Pancreas (tissue), 10 donors: ENCODE measurements around the gene MEGF6. TPM values are rescaled to one million over a fixed set of nuclear protein-coding genes. Genes with fewer than 3 reads are reported as not detected.
A peak's percentile ranks its signal among the peaks of the same experiment; 100 is the strongest.

Source experiments
- ATAC-seq, 4 donors: fragments of 200-7000 bp; cut with Tn5 transposase; one replicate each; pipeline versions ENCODE4 v1.8.0 to v1.9.1; 2020; ENCODE audit warnings: mild to moderate bottlenecking in 4 of 4, moderate library complexity in 4 of 4
- DNase-seq, 6 donors: peaks; one replicate each; pipeline ENCODE4 v3.0.0-alpha.2; 2020
- FAIRE-seq: peaks from 2 replicates; lab custom pipeline; 2012; peaks lifted over from hg19 to GRCh38; lab: Jason Lieb, UNC
- H3K27ac ChIP-seq, 4 donors: fragments of 200-600 bp; sonication (generic); 1 replicate in 3 of 4; 2 replicates in 1 of 4; pipeline versions ENCODE4 v1.5.0 to v1.8.0; 2020
- H3K27me3 ChIP-seq, 4 donors: fragments of 200-600 bp; one replicate each; pipeline ENCODE4 v1.8.0; 2021
- H3K36me3 ChIP-seq, 3 donors: fragments of 200-600 bp; sonication (generic) in 1 of 3; one replicate each; pipeline versions ENCODE4 v1.5.0 to v1.8.0; 2020 to 2021
- H3K4me1 ChIP-seq, 3 donors: fragments of 200-600 bp; one replicate each; pipeline ENCODE4 v1.8.0; 2021
- H3K4me3 ChIP-seq, 4 donors: fragments of 200-600 bp; sonication (generic) in 2 of 4; one replicate each; pipeline versions ENCODE4 v1.5.0 to v1.8.0; 2020 to 2021
- H3K9me3 ChIP-seq, 4 donors: fragments of 200-600 bp; one replicate each; pipeline ENCODE4 v1.8.0; 2021
- WGBS, 2 donors: extraction: QIAGEN DNeasy Blood & Tissue Kit; methylation state at CpG; one replicate each; pipeline ENCODE4 v1.1.7; 2013; 5-methylcytosine and 5-hydroxymethylcytosine counted together
- intact Hi-C, 3 donors: fragments of 100-400 bp; cut with DNase I; formaldehyde crosslinking; loops; one replicate each; pipeline versions ENCODE4 v1.11.1 to v1.14.2; 2022
- polyA plus RNA-seq, 2 donors: library from polyadenylated mRNA; stranded (reverse); fragments of 200-250 nt; gene quantifications; one replicate each; pipeline ENCODE4 v1.2.3, GENCODE V29; 2013
- total RNA-seq, 6 donors: library from RNA; stranded (reverse); fragmentation: NEBNext Ultra II Directional in 4 of 6; extraction: Animal tissue kit (Norgen Biotek cat#: 25700) in 4 of 6; gene quantifications; one replicate each; pipeline versions ENCODE4 v1.2.1 to v1.2.4, GENCODE V29; 2021 to 2023
- TF ChIP-seq, protein P1 (sequence below), 4 donors: fragments of 200-600 bp; sonication (generic) in 3 of 4; IDR thresholded peaks; one replicate each; pipeline versions ENCODE4 v1.5.0 to v1.8.0; 2021; ENCODE audit warnings: antibody characterized with exemption in 4 of 4
- donor health status: healthy with polysubstance abuse.
- donor health status: DM: no; HTN: no; CAD: no; lungs with moderate emphysema.
- donor health status: DM: no; HTN: no; CAD: no.
- donor health status: control.
- donor health status: control.
- donor health status: Bipolar disorder and iron deficiency.
- donor health status: DM: yes; HTN: yes; CAD: no.
- donor health status: DM: no; HTN: no; CAD: no.
- donor health status: DM: no; HTN: no; CAD: no.
- donor health status: DM: yes; HTN: yes; CAD: no.

MEGF6 gene
- total and polyA plus RNA-seq, 8 donors, result 2.6 to 20.0 (median 8.4) TPM

DNA sequence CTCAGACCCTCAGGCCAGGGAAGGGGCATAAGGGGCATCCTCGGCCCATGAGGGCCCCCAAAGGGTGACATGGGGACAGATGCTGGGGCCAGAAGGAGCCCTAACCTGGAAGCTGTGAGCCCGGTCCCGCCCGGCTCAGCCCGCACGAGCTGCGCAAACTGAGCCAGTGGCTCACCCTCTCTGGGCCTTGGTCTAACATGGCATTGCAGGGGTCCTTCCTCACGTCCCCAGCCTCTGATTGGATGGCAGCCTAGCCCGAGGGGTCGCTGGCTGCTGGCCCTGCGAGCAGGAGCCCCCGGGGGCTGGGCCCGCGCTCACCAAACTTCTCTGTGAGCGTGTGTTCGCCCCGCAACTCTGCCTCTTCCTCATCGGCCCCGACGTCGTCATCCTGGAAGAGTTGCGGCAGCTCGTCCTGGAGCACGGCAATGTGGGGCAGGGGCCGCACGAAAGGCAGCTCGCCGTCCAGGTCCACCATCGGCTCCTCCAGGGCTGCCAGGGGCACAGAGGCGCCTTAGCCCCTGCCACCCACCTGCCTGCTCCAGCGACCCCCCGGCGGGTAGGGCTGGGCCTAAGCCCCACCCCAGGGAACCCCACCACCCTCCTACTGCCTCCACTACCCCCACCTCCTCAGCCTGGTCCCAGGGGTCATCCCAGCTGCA is 102.4 kb downstream of the MEGF6 start:
- Histone ChIP-seq H3K27ac (no peak overlapping the region), H3K4me1 (no peaks in the 10 kb centered on the region), H3K27me3 (no peaks in the 10 kb centered on the region), H3K9me3 (no peaks in the 10 kb centered on the region), H3K4me3 (no peak overlapping the region), H3K36me3 (no peaks in the 10 kb centered on the region)
- DNase-seq, result peak in 1 of 6 donors; percentile 78
- WGBS, 2 donors, result 90 to 93% methylated on average over 33 of the region's 33 CpGs
- TF ChIP-seq, protein P1, sequence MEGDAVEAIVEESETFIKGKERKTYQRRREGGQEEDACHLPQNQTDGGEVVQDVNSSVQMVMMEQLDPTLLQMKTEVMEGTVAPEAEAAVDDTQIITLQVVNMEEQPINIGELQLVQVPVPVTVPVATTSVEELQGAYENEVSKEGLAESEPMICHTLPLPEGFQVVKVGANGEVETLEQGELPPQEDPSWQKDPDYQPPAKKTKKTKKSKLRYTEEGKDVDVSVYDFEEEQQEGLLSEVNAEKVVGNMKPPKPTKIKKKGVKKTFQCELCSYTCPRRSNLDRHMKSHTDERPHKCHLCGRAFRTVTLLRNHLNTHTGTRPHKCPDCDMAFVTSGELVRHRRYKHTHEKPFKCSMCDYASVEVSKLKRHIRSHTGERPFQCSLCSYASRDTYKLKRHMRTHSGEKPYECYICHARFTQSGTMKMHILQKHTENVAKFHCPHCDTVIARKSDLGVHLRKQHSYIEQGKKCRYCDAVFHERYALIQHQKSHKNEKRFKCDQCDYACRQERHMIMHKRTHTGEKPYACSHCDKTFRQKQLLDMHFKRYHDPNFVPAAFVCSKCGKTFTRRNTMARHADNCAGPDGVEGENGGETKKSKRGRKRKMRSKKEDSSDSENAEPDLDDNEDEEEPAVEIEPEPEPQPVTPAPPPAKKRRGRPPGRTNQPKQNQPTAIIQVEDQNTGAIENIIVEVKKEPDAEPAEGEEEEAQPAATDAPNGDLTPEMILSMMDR (IDR thresholded peaks at IDR 0.05), result no peak
- FAIRE-seq, result no peak
- intact Hi-C loops, result no loop called here
- ATAC-seq, result no peak

DNA sequence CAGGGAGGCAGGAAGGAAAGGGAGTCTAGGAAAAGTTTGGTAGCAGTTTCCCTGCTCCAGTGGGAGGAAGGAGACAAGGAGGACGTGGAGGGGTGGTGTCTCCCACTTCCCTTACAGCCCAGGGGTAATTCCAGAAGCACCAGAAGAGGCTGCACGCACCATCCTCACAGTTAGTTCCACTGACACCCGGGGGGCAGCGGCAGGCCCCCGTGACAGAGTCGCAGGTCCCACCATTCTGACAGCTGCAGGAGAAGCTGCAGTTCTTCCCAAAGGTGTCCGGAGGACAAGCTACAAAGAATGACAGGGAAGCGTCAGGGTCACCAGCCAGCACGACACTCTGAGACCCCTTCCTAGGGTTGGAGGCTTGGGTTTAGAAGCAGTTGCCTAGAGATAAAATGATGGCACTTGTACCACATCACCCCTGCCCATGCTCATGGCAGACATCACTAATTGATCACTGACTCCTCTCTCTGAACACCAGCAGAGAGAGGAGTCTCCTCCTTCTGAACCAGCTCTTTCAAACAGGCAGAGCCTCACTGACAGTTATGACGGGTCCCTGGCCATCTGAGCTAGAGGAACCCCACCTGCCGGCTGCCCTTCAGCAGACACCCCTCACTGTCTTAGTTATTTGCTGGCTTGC is 103.6 kb downstream of the MEGF6 start:
- WGBS, 2 donors, result 81 to 83% methylated on average over 11 of the region's 11 CpGs
- intact Hi-C loops, result no loop called here
- no peak for FAIRE-seq

DNA sequence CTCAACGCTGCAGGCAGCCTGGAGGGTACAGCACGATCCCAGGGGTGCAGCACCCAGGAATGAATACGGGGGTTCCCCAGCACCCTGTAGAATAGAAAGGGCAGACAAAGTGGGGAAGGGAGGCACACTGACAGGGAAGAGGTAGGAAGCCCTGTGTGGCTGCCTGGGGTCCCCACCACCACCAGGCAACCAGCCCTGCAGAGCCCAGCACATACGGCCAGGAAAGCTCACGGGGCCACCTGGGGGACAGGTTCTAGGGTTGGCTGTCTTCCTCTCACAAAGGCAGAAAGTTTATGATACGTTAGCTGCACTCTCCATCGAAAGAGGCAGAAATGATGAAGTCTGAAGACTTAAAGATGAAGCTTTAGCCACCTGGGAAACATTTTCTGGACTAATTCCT is 104.4 kb downstream of the MEGF6 start:
- Histone ChIP-seq H3K9me3 (no peaks in the 10 kb centered on the region), H3K27me3 (no peaks in the 10 kb centered on the region), H3K4me1 (no peaks in the 10 kb centered on the region), H3K36me3 (no peaks in the 10 kb centered on the region), H3K27ac (no peak overlapping the region), H3K4me3 (no peak overlapping the region)
- DNase-seq (peak in 1 of 6 donors; percentile 16), ATAC-seq (no peak), FAIRE-seq (no peak)
- intact Hi-C loops, result no loop called here
- 77 to 86% methylated on average over 7 of the region's 7 CpGs for WGBS, 2 donors
- TF ChIP-seq, protein P1 (IDR thresholded peaks at IDR 0.05), result no peak

More for the DNA sequence above, 103.6 kb downstream of the MEGF6 start:
- Histone ChIP-seq H3K9me3 (no peaks in the 10 kb centered on the region), H3K27me3 (no peaks in the 10 kb centered on the region), H3K27ac (no peak overlapping the region), H3K4me1 (no peaks in the 10 kb centered on the region), H3K36me3 (no peaks in the 10 kb centered on the region), H3K4me3 (no peak overlapping the region)
- DNase-seq (peak in 1 of 6 donors; percentile 9), ATAC-seq (no peak)
- TF ChIP-seq, protein P1 (IDR thresholded peaks at IDR 0.05), result no peak

DNA sequence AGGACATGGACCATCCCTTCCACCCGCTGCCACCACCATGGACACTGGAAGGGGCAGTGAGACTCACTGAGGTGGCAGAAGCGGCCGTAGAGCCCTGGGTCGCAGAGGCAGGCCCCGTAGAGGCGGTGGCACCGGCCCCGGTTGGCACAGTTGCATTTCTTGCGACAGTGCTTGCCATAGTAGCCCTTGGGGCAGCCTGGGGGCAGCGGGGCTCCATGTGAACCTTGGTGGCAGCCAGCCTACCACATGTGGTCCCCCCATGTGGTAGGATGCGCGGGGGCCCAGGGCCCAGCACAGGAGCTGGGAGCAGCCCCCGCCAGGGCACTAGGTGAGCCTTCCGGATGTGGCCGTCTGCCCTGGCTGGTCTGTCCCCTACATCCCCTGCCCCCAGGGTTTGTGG is 105.3 kb downstream of the MEGF6 start:
- ATAC-seq (no peak), DNase-seq (peak in 1 of 6 donors; percentile 66)
- intact Hi-C loops, result no loop called here

More for the DNA sequence above, 105.3 kb downstream of the MEGF6 start:
- Histone ChIP-seq H3K4me3 (no peak overlapping the region), H3K27me3 (no peaks in the 10 kb centered on the region), H3K9me3 (no peaks in the 10 kb centered on the region), H3K27ac (no peak overlapping the region), H3K36me3 (no peaks in the 10 kb centered on the region), H3K4me1 (no peaks in the 10 kb centered on the region)
- TF ChIP-seq, protein P1 (IDR thresholded peaks at IDR 0.05), result no peak
- WGBS, 2 donors, result 93 to 94% methylated on average over 15 of the region's 15 CpGs
- no peak for FAIRE-seq
